Measurements from ENCODE around the gene RAP1GAP. TPM values are rescaled to one million over a fixed set of nuclear protein-coding genes. Genes with fewer than 3 reads are reported as not detected.

The RAP1GAP gene
- total RNA-seq: 100 to 1,000 TPM in 1 of 2 donors, 10 to 100 TPM in 1; 46.5 to 104 TPM

DNA sequence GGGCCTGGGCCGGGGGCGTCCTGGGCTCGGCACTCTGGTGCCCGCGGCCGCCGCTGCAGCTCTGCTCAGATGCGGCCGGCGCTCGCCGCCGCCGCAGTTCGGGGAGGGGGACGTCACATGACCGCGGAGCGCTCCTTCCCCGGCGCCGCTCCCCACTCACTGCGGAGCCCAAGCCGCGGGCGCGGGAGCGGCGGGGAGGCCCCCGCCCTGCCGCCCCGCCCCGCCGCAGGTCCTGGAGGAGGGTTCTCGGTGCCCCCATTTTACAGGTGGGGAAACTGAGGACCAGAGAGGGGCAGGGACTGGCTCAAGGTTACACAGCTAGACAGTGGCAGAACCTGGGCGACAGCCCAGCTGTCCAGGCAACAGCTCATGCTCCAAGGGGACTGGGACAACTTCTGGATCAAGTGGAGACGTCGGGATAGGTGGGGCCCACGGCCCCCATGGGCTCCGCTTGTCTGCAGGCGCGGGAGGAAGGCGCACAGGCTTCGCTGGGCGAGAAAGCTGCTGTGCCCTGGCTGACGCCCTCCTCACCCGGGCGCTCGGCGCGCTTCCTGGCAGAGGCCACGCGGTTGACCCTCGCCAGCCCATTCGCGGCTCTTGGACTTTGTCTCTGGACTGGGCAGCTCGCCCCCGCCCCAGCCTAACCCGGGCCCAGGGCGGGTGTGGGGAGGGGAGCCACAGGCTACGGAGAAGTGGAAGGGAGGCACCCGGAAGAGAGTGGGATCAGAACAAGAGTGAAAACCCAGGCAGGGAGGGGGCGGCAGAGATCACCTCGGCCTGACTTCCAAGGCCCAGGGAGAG is at the start of gene RAP1GAP:
Gene RAP1GAP (minus strand): TSS at position 100 of the 801 bp plus-strand sequence. CDS start 49,325 bp downstream, outside the sequence.
- H3K36me3 ChIP-seq (replicated peaks in 1 of 2; ENCODE audit: insufficient read depth in 1 of 2, low read depth in 2 of 2): no peaks in the 10 kb centered on the region
- 0% methylated on average over 4 to 64 of the region's 64 CpGs for WGBS, 2 donors
- peak within 1 kb of the TSS; percentile 10 to 31 for H3K4me3 ChIP-seq
- H3K4me1 ChIP-seq: peaks cover 47% of the 10 kb centered on the region
- no peaks in the 10 kb centered on the region for H3K9me3 ChIP-seq
- no peaks in the 10 kb centered on the region for H3K27me3 ChIP-seq
- DNase-seq (peak; percentile 59 to 79 (median 74)), ATAC-seq (peak; percentile 57)
- TF ChIP-seq, protein P1, sequence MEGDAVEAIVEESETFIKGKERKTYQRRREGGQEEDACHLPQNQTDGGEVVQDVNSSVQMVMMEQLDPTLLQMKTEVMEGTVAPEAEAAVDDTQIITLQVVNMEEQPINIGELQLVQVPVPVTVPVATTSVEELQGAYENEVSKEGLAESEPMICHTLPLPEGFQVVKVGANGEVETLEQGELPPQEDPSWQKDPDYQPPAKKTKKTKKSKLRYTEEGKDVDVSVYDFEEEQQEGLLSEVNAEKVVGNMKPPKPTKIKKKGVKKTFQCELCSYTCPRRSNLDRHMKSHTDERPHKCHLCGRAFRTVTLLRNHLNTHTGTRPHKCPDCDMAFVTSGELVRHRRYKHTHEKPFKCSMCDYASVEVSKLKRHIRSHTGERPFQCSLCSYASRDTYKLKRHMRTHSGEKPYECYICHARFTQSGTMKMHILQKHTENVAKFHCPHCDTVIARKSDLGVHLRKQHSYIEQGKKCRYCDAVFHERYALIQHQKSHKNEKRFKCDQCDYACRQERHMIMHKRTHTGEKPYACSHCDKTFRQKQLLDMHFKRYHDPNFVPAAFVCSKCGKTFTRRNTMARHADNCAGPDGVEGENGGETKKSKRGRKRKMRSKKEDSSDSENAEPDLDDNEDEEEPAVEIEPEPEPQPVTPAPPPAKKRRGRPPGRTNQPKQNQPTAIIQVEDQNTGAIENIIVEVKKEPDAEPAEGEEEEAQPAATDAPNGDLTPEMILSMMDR (IDR thresholded peaks at IDR 0.05): peak in 3 of 7 experiments; percentile 27 to 34 (median 33)
- peak; percentile 26 to 28 (median 27) for TF ChIP-seq POLR2A (IDR thresholded peaks at IDR 0.05)
- peak within 1 kb of the TSS in 3 of 4 donors; percentile 6 to 50 (median 11) for H3K27ac ChIP-seq
- intact Hi-C loops (cut with DNase I): no loop called here

DNA sequence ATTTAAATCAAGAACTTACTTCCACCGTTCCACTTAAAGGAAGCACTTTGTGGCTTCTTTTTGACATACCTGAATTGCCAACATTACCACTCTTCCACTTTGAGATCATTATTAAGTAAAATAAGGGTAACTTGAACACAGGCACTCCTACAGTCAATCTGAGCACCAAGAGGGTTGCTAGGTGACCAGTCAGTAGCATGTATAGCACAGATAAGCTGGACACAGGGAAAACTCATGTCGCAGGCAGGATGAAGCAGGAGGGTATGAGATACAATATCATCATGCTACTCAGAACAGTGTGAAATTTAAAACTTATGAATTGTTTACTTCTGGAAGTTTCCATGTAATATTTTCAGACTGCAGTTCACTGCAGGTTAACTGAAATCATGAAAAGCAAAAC is 47.0 kb upstream of the RAP1GAP start:
- 76 to 78% methylated on average over 2 of the region's 2 CpGs for WGBS, 2 donors
- no peak overlapping the region for H3K27ac ChIP-seq
- no peak for ATAC-seq
- H3K9me3 ChIP-seq: no peaks in the 10 kb centered on the region
- intact Hi-C loops (cut with DNase I): no loop called here
- no peak for TF ChIP-seq POLR2A (IDR thresholded peaks at IDR 0.05)
- TF ChIP-seq, protein P1 (IDR thresholded peaks at IDR 0.05): no peak
- no peaks in the 10 kb centered on the region for H3K27me3 ChIP-seq
- H3K36me3 ChIP-seq (replicated peaks in 1 of 2; ENCODE audit: insufficient read depth in 1 of 2, low read depth in 2 of 2): peaks cover 0 to 16% of the 10 kb centered on the region in 2 donors
- DNase-seq: no peak
- no peaks in the 10 kb centered on the region for H3K4me1 ChIP-seq
- no peak overlapping the region for H3K4me3 ChIP-seq

DNA sequence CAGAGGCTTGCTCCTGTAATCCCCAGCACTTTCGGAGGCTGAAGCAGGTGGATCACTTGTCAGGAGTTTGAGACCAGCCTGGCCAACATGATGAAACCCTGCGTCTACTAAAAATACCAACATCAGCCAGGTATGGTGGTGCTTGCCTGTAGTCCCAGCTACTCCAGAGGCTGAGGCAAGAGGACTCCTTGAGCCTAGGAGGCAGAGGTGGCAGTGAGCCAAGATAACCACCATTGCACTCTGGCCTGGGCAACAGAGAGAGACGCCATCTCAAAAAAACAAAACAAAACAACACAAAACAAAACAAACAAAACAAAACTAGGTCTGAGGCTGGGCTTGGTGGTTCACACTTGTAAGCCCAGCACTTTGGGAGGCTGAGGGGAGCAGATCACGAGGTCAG is 38.7 kb upstream of the RAP1GAP start:
- H3K27ac ChIP-seq: no peak overlapping the region
- WGBS, 2 donors: 84 to 89% methylated on average over 4 of the region's 4 CpGs
- TF ChIP-seq, protein P1 (IDR thresholded peaks at IDR 0.05): no peak
- TF ChIP-seq POLR2A (IDR thresholded peaks at IDR 0.05): no peak
- intact Hi-C loops (cut with DNase I): no loop called here
- H3K27me3 ChIP-seq: no peaks in the 10 kb centered on the region
- H3K36me3 ChIP-seq (replicated peaks in 1 of 2; ENCODE audit: insufficient read depth in 1 of 2, low read depth in 2 of 2): peaks cover 0 to 6% of the 10 kb centered on the region in 2 donors
- H3K4me1 ChIP-seq: no peaks in the 10 kb centered on the region
- DNase-seq: peak in 1 of 4 donors; percentile 12
- no peak for ATAC-seq
- no peaks in the 10 kb centered on the region for H3K9me3 ChIP-seq
- H3K4me3 ChIP-seq: no peak overlapping the region

DNA sequence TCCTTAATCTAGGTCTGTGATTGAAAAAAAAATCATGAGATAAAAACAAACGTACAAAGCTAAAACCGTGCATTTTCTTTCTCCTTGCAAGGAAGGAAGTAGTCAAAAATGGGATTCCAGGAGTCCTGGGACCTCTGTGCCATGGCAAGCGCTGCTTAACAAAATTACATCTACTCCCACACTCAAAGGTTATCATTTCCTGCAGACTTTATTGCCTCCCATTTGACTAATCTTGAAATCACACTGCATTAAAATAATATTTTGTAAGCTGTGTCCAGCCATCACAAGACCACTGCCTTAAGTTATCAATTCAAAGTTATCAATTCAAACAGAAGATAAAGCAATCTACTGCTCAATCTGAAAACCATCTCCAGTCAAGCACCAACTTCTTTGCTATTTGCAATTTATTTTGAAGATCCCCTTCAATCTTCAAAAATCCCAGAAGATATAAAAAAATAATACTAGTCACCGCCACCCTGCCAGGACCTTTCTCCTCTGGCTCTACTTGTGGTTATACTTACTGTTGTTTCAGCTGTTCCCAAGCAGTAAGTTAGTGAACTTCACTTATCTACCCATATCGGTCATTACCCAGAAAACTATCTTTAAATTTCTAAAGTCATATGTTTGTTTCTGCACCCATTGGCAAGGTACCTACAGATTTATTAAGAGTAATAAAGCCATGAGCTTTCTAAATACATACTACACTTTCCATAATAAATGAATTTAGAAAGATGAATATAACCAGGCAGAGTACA is 38.1 kb upstream of the RAP1GAP start:
- Histone ChIP-seq H3K4me3 (no peak overlapping the region), H3K36me3 (replicated peaks in 1 of 2; ENCODE audit: insufficient read depth in 1 of 2, low read depth in 2 of 2) (peaks cover 0 to 6% of the 10 kb centered on the region in 2 donors), H3K27ac (no peak overlapping the region), H3K9me3 (no peaks in the 10 kb centered on the region), H3K27me3 (no peaks in the 10 kb centered on the region), H3K4me1 (no peaks in the 10 kb centered on the region)
- intact Hi-C loops (cut with DNase I): no loop called here
- ATAC-seq (no peak), DNase-seq (no peak)
- TF ChIP-seq, protein P1 (IDR thresholded peaks at IDR 0.05): no peak
- TF ChIP-seq POLR2A (IDR thresholded peaks at IDR 0.05): no peak
- 51 to 52% methylated on average over 5 of the region's 5 CpGs for WGBS, 2 donors
